GM12874 (cell line): ENCODE measurements around the gene HIPK3.

Source experiments
- CTCF ChIP-seq: IDR thresholded peaks from 2 replicates; pipeline ENCODE4 v1.5.1; 2011; ENCODE audit warnings: low read depth, mild to moderate bottlenecking, control low read depth, low read length, moderate library complexity; ENCODE audit not compliant: insufficient read depth

The HIPK3 gene

GRCh38 chr11:33263549-33263948, 6.4 kb downstream of the HIPK3 start:
- TF ChIP-seq CTCF: no peak

DNA sequence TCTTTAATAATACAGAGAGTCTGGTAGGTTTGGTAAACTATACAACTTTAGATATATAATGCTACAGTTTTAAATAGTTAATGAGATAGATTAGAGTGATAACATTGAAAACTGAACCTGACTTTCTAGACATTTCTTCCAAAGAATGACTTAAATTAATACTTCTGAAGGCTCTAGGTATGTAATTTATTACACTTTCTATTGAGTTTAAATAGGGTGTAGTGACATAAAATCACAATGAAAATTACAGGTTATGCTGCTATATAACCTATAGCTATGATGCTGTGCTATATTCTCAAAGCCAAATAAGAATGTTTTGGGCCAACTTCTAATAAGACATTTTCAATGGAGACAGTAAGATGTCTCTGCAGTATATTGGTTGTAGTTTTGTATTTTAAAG, 7.7 kb downstream of the HIPK3 start:
- no peak for TF ChIP-seq CTCF

- no peak for TF ChIP-seq CTCF
These were observed 9.4 kb downstream of the HIPK3 start for GRCh38 chr11:33266393-33267215.

- TF ChIP-seq CTCF: no peak
These were observed 11.9 kb downstream of the HIPK3 start for GRCh38 chr11:33268945-33269540.

GRCh38 chr11:33269822-33270221, 12.6 kb downstream of the HIPK3 start:
- TF ChIP-seq CTCF: no peak

DNA sequence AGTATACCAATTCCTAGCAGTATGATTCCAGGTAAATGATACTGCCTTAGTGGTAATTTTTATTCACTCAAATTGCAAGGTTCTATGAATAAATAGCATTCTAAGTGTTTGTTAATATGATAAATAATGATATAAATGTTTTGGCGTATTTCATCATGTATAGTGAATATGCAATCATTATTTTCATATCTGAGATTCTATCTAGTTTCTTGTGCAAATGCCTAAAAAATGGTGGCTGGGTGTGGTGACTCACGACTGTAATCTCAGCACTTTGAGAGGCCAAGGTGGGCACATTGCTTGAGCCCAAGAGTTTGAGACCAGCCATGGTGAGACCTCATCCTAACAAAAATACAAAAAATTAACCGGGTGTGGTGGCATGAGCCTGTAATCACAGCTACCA, 13.9 kb downstream of the HIPK3 start:
- TF ChIP-seq CTCF: no peak

DNA sequence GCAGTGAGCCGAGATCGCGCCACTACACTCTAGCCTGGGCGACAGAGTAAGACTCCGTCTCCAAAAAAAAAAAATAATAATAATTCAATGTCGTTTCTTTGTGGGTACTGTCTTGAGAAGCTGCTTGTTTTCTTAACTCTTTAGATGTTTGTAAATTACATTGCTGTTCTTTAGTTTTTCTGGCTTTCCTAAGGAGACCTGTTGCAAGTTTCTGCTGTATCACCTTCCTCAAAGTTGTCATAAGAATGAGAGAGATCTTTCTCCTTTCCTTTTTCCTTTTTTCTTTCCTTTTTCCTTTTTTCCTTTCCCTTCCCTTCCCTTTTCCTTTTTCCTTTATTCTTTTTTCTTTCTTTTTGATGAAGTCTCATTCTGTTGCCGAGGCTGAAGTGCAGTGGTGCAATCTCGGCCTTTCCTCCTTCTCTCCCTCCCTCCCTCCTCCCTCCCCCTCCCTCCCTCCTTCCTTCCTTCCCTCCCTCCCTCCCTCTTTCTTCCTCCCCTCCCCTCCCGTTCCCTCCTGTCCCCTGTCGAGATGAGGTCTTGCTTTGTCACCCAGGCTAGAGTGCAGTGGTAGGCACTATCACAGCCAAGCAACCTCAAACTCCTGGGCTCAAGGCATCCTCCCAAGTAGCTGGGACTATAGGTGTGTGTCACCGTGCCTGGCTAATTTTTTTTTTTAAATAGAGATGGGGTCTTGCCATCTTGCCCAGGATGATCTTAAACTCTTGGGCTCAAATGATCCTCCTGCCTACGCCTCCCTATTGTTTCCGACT, 15.3 kb downstream of the HIPK3 start:
- TF ChIP-seq CTCF: no peak
